Measurements from ENCODE around the gene KLK6.
"Not testable (repeated sequence)": the region's sequence is repeated elsewhere in the genome, so short reads cannot be mapped to it uniquely, and the experiment has no call there.

The KLK6 gene

DNA sequence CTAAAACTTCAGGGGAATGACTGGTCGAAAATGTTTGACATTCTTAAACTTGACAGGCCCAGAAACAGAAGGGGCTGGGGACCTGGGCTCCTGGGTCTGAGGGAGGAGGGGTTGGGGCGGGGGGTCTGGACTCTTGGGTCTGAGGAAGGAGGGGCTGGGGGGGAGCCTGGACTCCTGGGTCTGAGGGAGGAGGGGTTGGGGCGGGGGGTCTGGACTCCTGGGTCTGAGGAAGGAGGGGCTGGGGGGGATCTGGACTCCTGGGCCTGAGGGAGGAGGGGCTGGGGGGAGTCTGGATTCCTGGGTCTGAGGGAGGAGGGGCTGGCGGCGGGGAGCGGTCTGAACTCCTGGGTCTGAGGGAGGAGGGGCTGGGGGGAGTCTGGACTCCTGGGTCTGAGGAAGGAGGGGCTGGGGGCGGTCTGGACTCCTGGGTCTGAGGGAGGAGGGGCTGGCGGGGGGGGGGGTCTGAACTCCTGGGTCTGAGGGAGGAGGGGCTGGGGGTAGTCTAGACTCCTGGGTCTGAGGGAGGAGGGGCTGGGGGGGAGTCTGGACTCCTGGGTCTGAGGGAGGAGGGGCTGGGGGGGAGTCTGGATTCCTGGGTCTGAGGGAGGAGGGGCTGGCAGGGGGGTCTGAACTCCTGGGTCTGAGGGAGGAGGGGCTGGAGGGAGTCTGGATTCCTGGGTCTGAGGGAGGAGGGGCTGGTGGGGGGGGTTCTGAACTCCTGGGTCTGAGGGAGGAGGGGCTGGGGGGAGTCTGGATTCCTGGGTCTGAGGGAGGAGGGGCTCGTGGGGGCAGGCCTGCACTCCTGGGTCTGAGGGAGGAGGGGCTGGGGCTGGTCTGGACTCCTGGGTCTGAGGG, 5.5 kb upstream of the KLK6 start:
- Mint-ChIP-seq H3K36me3 (no peaks in the 10 kb centered on the region), H3K4me1 (no peaks in the 10 kb centered on the region), H3K27me3 (peaks cover 43% of the 10 kb centered on the region), H3K27ac (no peak overlapping the region), H3K4me3 (no peak overlapping the region), H3K9me3 (no peaks in the 10 kb centered on the region)

DNA sequence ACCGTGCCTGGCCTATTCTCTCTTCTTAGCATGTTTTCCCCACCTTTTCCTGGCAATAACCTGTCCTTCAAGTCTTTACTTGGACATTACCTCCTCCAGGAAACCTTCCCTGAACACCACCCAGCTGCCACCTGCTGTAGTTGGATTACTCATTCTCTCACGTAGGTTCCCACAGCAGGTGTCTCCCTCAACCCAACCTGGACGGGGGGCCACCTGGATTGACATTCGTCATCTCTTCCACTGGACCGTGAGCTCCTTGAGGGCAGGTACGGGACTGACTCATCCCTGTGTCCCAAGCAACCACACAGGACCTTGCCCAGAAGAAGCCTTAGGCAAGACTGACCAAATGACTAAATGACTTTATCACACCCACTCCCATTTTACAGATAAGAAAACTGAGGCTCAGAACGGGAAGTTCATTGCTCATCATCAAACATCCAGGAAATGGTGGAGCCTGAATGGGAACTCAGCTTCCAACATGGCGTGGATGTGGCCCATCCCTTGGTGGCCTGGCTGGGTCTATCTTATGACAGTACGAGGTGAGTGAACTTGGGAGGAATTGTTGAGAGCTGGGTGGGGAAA, 3.5 kb upstream of the KLK6 start:
- Mint-ChIP-seq H3K4me1 (no peaks in the 10 kb centered on the region), H3K27ac (no peak overlapping the region), H3K4me3 (no peak overlapping the region), H3K36me3 (no peaks in the 10 kb centered on the region), H3K27me3 (peaks cover 45% of the 10 kb centered on the region), H3K9me3 (no peaks in the 10 kb centered on the region)

DNA sequence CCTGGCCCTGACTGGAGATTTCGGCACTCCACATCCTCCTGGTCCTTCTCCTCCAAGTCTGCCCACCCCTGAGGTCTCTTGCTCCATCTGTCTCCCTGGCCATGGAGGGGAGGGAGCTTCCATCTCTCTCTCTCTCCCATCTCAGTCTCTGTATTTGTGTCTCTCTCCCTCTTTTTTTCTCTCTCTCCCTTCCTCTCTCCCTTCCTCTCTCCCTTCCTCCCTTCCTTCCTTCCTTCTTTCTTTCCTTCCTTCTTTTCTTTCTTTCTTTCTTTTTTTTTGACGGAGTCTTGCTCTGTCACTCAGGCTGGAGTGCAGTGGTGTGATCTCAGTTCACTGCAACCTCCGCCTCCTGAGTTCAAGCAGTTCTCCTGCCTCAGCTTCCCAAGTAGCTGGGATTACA, 419 bp upstream of the KLK6 start:
- H3K9me3 Mint-ChIP-seq, H3K36me3 Mint-ChIP-seq, H3K4me1 Mint-ChIP-seq, H3K4me3 Mint-ChIP-seq, H3K27ac Mint-ChIP-seq: not testable (repeated sequence)
- peaks cover 40% of the 10 kb centered on the region for H3K27me3 Mint-ChIP-seq

DNA sequence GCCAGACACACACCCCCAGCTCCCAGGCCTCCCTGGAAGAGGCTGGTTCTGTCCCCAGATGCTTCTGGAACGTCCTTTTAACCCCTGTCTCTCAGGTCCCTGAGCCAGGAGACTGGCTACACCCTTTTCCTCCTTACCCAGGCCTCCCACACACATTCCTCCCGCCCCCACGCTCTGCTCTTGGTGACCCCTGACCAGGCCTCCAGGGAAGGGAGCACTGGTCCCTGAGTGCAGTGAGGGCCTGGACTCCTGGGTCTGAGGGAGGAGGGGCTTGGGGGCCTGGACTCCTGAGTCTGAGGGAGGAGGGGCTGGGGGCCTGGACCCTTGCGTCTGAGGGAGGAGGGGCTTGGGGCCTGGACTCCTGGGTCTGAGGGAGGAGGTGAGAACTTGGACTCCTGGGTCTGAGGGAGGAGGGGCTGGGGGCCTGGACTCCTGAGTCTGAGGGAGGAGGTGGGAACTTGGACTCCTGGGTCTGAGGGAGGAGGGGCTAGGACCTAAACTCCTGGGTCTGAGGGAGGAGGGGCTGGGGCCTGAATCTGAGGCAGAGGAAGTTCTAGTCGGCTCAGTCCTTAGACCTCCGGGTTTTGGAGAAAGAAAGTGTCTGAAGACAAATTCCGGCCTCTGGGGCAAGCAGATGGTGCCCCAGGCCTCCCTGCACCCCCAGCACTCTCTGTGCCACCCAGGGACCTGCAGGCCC, 527 bp downstream of the KLK6 start:
- peaks cover 5% of the 10 kb centered on the region for H3K9me3 Mint-ChIP-seq
- peaks cover 42% of the 10 kb centered on the region for H3K27me3 Mint-ChIP-seq
- no peak overlapping the region for H3K27ac Mint-ChIP-seq
- H3K4me1 Mint-ChIP-seq: no peaks in the 10 kb centered on the region
- no peak overlapping the region for H3K4me3 Mint-ChIP-seq
- H3K36me3 Mint-ChIP-seq: no peaks in the 10 kb centered on the region

DNA sequence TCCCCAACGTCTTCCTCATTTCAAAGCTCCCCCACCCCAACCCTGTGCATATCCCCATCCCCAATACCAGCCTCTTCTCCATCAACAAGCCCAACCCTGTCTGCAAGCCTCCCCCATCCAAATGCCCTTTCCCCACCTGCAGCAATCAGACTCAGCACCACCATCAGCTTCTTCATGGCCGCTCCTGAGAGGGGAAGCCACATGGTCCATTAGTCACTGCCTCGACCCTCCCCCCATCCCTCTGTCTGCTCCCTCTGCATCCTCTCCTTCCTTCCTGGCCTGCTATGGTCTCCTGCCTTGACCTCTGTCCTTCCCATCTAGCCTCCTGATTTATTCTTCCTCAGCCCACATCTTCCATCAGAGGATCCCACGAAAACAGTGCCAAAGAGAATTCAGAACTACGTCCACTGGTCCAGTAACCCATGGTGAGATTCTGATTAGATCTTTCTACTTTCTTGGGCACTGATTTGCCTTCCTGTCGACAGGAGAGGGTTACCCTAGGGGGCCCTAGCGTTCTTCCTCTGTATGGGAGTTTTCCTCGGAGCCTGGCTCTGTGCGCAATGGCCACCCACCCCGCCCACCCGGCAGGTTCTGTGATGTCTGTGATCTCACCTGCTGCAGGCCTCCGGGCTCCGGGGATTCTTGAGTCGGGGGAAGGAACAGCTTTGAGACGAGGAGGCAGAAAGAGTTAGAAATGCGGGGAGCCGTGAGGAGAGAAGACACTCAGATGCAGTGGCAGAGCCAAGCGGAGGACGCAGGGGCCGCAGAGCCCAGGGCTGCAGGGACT, 1.3 kb downstream of the KLK6 start:
- Mint-ChIP-seq H3K4me3 (no peak overlapping the region), H3K27ac (no peak overlapping the region), H3K4me1 (no peaks in the 10 kb centered on the region), H3K9me3 (peaks cover 9% of the 10 kb centered on the region), H3K36me3 (no peaks in the 10 kb centered on the region), H3K27me3 (peaks cover 45% of the 10 kb centered on the region)

DNA sequence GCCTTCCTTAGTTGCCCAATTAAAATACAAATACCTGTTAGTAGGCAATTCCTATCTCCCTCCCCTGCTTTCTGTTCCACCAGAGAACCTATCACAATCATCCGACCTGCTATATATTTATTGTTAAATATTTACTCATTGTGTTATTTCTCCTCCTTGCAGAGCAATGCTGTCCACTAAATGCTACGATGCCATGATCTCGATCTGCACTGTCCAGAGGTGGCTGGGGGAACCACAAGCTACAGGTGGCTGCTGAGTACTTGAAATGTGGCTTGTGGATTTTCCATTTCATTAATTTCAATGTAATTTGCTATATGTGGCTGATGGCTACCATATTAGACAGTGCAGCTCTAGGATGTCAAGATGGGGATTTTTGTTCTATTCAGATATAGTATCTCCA, 5.1 kb downstream of the KLK6 start:
- Mint-ChIP-seq H3K9me3 (peaks cover 24% of the 10 kb centered on the region), H3K4me3 (no peak overlapping the region), H3K4me1 (no peaks in the 10 kb centered on the region), H3K36me3 (peaks cover 2% of the 10 kb centered on the region), H3K27ac (no peak overlapping the region), H3K27me3 (peaks cover 37% of the 10 kb centered on the region)

DNA sequence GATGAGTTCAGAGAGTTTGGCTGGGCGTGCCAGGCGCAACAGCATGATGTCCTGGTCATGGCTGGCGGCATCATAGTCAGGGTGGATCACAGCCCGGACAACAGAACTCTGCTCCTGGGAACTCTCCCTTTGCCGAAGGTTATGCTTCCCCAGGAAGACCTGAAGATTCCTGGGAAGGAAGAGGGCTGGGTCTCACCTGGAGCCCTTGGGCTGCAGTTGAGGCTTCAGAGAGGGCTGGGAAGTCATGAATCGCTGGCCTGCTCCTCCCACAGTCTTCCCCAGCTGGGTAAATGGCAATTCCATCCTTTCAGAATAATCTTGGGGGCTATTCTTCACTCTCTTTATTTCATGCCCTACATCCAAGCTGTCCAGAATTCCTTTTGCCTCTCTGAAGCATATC, 6.0 kb downstream of the KLK6 start:
- Mint-ChIP-seq H3K36me3 (peaks cover 2% of the 10 kb centered on the region), H3K27me3 (peaks cover 41% of the 10 kb centered on the region), H3K4me1 (no peaks in the 10 kb centered on the region), H3K4me3 (no peak overlapping the region), H3K9me3 (peaks cover 25% of the 10 kb centered on the region), H3K27ac (no peak overlapping the region)

DNA sequence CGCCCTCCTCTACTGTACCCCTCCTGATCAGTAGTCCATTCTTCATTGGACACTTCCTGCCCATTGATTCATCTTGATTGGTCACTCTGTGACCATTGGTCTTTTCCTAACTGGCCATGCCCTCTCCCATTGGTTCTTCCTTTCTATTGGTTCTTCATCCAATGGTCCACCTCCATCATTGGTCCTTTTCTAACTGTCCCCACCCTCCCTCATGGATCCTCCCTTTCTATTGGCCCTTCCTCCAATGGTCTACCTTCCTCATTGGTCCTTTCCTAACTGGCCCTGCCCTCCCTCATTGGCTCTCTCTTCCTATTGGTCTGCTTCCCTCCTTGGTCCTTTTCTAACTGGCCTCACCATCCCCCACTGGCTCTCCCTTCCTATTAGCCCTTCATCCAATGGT, 7.1 kb downstream of the KLK6 start:
- Mint-ChIP-seq H3K27me3 (peaks cover 41% of the 10 kb centered on the region), H3K36me3 (peaks cover 2% of the 10 kb centered on the region)

DNA sequence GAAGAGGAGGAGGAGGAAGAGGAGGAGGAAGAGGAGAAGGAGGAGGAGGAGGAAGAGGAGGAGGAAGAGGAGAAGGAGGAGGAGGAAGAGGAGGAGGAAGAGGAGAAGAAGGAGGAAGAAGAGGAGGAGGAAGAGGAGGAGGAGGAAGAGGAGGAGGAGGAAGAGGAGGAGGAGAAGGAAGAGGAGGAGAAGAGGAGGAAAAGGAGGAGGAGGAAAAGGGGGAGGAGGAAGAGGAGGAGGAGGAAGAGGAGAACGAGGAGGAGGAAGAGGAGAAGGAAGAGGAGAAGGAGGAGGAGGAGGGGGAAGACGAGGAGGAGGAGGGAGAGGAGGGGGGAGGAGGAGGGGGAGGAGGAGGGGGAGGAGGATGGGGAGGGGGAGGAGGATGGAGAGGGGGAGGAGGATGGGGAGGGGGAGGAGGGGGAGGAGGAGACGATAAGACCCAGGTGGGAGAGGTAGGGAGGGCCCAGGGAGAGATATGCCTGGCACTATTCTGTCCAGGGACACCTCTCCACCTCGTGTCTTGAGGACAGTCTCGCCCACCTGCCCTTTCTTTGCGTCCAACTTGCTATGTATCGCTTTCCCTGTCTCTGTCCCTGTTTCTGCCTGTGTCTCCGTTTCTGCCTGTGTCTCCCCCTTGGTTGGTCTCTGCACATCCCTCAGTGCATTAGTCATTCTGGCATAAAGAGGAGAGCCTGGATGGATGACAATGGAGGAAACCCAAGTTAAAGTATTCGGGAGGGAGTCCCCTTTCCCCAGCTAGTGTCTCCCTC, 9.5 kb downstream of the KLK6 start:
- Mint-ChIP-seq H3K4me1 (no peaks in the 10 kb centered on the region), H3K9me3 (peaks cover 25% of the 10 kb centered on the region), H3K36me3 (peaks cover 2% of the 10 kb centered on the region), H3K27ac (no peak overlapping the region), H3K27me3 (peaks cover 37% of the 10 kb centered on the region), H3K4me3 (no peak overlapping the region)

More for the DNA sequence above, 7.1 kb downstream of the KLK6 start:
- Mint-ChIP-seq H3K4me1 (no peaks in the 10 kb centered on the region), H3K27ac (no peak overlapping the region), H3K4me3 (no peak overlapping the region), H3K9me3 (peaks cover 25% of the 10 kb centered on the region)

DNA sequence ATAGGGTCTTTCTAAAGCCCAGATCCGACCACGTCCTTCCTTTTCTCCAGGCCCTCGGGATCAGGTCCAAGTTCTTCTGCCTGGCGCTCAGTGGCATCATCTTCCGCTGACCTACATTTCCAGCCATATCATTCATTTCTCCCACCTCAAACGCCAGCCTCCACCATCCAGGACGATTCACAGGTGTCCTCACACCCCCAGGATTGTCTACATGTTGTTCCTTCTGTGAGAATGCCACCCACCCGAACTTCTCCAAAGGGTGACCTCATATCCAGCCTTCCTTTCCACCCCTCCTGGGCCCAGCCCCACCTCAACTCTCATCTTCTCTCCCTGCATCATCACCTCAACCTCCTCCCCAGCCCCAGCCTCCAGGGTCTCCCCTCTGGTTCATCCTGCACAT, 11.8 kb downstream of the KLK6 start:
- H3K36me3 Mint-ChIP-seq: peaks cover 2% of the 10 kb centered on the region
- peaks cover 23% of the 10 kb centered on the region for H3K27me3 Mint-ChIP-seq
- H3K4me3 Mint-ChIP-seq: no peak overlapping the region
- no peaks in the 10 kb centered on the region for H3K4me1 Mint-ChIP-seq
- H3K27ac Mint-ChIP-seq: no peak overlapping the region
- peaks cover 12% of the 10 kb centered on the region for H3K9me3 Mint-ChIP-seq

DNA sequence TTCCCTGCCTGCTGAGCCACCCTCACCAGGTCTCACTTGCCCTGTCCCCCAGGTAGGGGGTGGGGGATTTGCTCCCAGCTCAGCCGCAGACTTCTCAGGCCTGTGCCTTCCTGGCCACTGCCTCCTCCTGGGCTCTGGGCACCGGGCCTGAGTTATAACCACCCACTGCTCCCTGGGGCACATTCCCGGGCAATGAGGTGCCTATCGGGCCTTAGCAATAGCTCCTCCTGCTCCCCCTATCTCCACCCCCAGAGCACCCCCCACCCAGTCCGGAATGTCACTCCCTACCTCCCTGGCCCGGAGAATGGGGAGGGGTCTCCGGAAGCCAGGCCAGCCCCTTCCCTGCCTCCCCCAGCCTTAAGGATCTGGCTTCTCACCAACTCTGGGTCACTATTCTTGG, 16.5 kb downstream of the KLK6 start, which contains the start of gene KLK5:
Gene KLK5, minus strand, starts transcription at position 129 of the 400 bp plus-strand sequence. CDS start 381 bp downstream, outside the sequence.
- Mint-ChIP-seq H3K36me3 (no peaks in the 10 kb centered on the region), H3K27ac (no peak within 1 kb of the TSS), H3K27me3 (peaks cover 24% of the 10 kb centered on the region), H3K9me3 (no peaks in the 10 kb centered on the region), H3K4me1 (no peaks in the 10 kb centered on the region), H3K4me3 (no peak within 1 kb of the TSS)

DNA sequence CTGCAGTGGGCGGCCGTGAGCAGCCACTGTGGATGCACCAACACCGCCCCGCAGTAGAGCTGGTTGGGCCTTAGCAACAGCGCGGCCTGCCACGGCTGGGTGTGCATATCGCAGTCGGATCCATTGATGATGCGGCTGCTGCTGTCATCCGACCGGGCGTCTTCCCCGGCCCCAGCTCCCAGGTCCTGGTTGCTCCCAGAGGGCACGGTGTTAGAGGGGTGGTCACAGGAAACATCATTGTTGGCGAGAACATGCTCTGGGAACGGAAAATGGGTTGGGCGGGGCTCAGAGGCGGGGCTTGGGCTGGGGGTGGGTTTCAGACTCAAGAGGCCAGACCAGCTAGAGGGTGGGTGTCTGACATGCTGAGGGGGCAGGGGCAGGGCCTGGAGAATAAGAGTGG, 19.5 kb downstream of the KLK6 start:
- H3K4me3 Mint-ChIP-seq: no peak overlapping the region
- no peaks in the 10 kb centered on the region for H3K4me1 Mint-ChIP-seq
- H3K27me3 Mint-ChIP-seq: peaks cover 19% of the 10 kb centered on the region
- no peaks in the 10 kb centered on the region for H3K9me3 Mint-ChIP-seq
- H3K27ac Mint-ChIP-seq: no peak overlapping the region
- no peaks in the 10 kb centered on the region for H3K36me3 Mint-ChIP-seq

DNA sequence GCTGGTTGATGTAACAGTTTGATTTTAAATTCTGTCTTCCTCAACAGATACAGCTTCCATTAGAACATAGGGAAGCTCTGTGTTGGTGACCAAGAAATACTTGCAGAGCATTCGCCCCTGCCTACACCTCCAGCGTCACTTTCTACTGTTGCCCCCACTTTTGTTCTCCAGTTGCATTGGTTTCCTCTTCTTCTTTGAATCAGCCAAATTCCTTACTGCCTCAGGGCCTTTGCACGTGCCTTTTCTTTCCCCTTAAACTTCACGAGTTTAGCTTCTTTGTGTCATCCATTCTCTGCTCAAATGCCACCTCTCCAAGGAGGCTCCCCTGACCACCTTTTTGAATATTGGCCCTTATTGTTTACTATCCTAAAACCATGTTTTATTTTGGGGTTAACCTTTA, 22.3 kb downstream of the KLK6 start:
- Mint-ChIP-seq H3K4me3 (no peak overlapping the region), H3K36me3 (no peaks in the 10 kb centered on the region), H3K4me1 (no peaks in the 10 kb centered on the region), H3K27ac (no peak overlapping the region), H3K9me3 (no peaks in the 10 kb centered on the region), H3K27me3 (peaks cover 22% of the 10 kb centered on the region)

DNA sequence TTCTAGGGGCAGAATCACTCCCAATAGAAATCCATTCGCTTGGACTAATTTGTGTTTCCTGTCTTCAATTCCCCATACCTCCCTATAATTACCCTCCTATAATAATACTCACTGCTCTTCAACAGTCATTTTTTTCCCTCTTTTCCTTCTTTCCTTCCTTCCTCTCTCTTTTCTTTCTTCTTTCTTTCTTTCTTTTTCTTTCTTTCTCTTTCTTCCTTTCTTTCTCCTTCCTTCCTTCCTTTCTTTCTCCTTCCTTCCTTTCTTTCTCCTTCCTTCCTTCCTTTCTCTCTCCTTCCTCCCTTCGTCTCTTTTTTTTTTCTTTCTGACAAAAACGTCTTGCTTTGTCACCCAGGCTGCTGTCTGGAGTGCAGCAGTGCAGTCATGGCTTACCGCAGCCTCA, 24.6 kb downstream of the KLK6 start:
- Mint-ChIP-seq H3K4me1 (no peaks in the 10 kb centered on the region), H3K27me3 (peaks cover 22% of the 10 kb centered on the region), H3K27ac (no peak overlapping the region), H3K4me3 (no peak overlapping the region), H3K9me3 (no peaks in the 10 kb centered on the region), H3K36me3 (no peaks in the 10 kb centered on the region)

Measured in activated naive CD4-positive, alpha-beta T cell treated with anti-CD3 and anti-CD28 coated beads, Interleukin-2, amount 50 U/mL, for 24 hours (primary cell).